ENCODE measurements around the gene MYO18A.

Gene MYO18A

GRCh38 chr17:29190592-29191207, 10.5 kb upstream of the MYO18A start:
- TF ChIP-seq ZFX (IDR thresholded peaks at IDR 0.05; ENCODE audit: borderline replicate concordance) (no peak), CTCF (IDR thresholded peaks at IDR 0.05) (no peak)
- no peak overlapping the region for H3K27ac ChIP-seq

- no peak overlapping the region for H3K27ac ChIP-seq
Measured at GRCh38 chr17:29190039-29190438, 9.8 kb upstream of the MYO18A start.

GRCh38 chr17:29189355-29189754, 9.2 kb upstream of the MYO18A start:
- TF ChIP-seq ZFX (IDR thresholded peaks at IDR 0.05; ENCODE audit: borderline replicate concordance) (no peak), CTCF (IDR thresholded peaks at IDR 0.05) (no peak)
- no peak overlapping the region for H3K27ac ChIP-seq

More at GRCh38 chr17:29190039-29190438, 9.8 kb upstream of the MYO18A start:
- TF ChIP-seq CTCF (IDR thresholded peaks at IDR 0.05) (no peak), ZFX (IDR thresholded peaks at IDR 0.05; ENCODE audit: borderline replicate concordance) (no peak)

- peak overlapping the region; percentile 93 for H3K27ac ChIP-seq
- no peak for TF ChIP-seq ZFX (IDR thresholded peaks at IDR 0.05; ENCODE audit: borderline replicate concordance)
- no peak for TF ChIP-seq CTCF (IDR thresholded peaks at IDR 0.05)
Measured at GRCh38 chr17:29181226-29181625, 1.0 kb upstream of the MYO18A start.

GRCh38 chr17:29180788-29181160, 576 bp upstream of the MYO18A start:
- peak overlapping the region; percentile 93 for H3K27ac ChIP-seq
- TF ChIP-seq CTCF (IDR thresholded peaks at IDR 0.05) (no peak), ZFX (IDR thresholded peaks at IDR 0.05; ENCODE audit: borderline replicate concordance) (no peak)

- TF ChIP-seq CTCF (IDR thresholded peaks at IDR 0.05) = no peak
- no peak for TF ChIP-seq ZFX (IDR thresholded peaks at IDR 0.05; ENCODE audit: borderline replicate concordance)
- peak overlapping the region; percentile 93 for H3K27ac ChIP-seq
Measured at GRCh38 chr17:29179232-29180033, 765 bp downstream of the MYO18A start.

- TF ChIP-seq CTCF (IDR thresholded peaks at IDR 0.05) (no peak), ZFX (IDR thresholded peaks at IDR 0.05; ENCODE audit: borderline replicate concordance) (no peak)
- H3K27ac ChIP-seq = peak overlapping the region; percentile 93
Measured at GRCh38 chr17:29178750-29179231, 1.4 kb downstream of the MYO18A start.

All from 22Rv1 (cell line).